AG20443 (cell line): ENCODE data around the gene GET4.
"Not testable (repeated sequence)": the region's sequence is repeated elsewhere in the genome, so short reads cannot be mapped to it uniquely, and the experiment has no call there.

ENCODE experiments used
- DNase-seq: peaks from one replicate; pipeline ENCODE4 v3.0.0; 2012; ENCODE audit warnings: low spot score, mixed read lengths

The GET4 gene

DNA sequence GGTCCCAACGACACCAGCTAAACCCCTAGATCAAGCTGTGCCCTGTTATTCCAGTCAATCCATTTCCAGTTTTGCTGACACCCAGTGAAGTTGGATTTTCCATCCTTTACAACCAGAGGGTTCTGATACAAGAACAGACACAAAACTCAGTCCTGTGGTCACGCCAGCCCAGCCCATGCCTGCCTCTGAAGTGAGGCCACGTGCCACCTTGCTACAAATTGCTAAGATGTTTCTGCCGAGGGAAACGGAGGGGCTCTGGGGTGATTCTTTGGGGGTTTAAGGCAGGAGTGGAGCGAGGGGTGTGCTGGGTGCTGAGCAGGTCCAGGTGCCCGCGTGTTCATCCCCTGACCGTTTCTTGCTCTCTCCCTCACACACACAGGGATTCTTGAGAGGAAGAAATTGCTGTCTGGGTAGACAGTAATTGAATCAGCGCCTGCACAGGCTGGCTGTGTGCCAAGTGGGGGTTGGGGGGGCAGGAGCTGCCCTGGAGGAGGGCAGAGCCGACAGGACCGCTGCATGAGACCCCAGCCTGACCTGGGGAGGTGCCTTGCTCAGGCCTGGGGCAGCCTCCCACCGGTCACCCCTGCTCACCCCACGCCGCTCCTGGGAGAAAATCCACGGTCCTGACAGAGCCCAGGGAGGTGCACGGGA lies 40.1 kb downstream of the GET4 start:
- DNase-seq: no peak

DNA sequence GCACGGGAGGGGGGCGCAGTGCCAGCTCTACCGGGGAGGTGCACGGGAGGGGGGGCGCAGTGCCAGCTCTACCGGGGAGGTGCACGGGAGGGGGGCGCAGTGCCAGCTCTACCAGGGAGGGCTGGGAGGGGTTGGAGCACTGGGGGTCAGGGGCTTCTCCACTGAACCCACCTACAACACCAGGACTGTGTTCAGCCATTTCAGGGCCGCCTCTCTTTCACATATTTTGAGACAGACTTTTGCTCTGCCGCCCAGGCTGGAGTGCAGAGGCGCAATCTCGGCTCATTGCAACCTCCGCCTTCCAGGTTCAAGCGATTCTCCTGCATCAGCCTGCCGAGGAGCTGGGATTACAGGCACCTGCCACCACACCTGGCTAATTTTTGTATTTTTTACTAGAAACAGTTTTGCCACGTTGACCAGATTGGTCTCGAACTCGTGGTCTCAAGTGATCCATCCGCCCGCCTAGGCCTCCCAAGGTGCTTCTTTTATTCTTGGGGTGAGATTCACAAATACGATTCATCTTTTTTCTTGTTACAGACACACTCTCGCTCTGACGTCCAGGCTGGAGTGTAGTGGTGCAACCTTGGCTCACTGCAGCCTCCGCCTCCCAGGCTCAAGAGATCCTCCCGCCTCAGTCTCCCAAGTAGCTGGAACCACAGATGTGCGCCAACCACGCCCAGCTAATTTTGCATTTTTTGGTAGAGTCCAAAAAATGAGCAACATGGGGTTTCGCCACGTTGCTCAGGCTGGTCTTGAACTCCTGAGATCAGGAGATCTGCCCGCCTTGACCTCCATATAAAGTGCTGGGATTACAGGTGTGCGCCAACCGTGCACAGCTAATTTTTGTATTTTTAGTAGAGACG lies 41.1 kb downstream of the GET4 start:
- DNase-seq: no peak

DNA sequence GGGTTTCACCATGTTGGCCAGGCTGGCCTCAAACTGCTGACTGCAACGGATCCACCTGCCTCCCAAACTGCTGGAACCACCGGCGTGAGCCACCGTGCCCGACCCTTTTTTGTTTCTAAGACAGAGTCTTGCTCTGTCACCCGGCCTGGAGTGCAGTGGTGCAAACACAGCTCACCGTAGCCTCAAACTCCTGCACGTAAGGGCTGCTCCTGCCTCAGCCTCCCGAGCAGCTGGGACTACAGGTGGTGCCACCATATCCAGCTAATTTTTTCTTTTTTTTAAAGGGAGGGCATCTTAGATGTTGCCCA lies 41.7 kb downstream of the GET4 start:
- DNase-seq: no peak

DNA sequence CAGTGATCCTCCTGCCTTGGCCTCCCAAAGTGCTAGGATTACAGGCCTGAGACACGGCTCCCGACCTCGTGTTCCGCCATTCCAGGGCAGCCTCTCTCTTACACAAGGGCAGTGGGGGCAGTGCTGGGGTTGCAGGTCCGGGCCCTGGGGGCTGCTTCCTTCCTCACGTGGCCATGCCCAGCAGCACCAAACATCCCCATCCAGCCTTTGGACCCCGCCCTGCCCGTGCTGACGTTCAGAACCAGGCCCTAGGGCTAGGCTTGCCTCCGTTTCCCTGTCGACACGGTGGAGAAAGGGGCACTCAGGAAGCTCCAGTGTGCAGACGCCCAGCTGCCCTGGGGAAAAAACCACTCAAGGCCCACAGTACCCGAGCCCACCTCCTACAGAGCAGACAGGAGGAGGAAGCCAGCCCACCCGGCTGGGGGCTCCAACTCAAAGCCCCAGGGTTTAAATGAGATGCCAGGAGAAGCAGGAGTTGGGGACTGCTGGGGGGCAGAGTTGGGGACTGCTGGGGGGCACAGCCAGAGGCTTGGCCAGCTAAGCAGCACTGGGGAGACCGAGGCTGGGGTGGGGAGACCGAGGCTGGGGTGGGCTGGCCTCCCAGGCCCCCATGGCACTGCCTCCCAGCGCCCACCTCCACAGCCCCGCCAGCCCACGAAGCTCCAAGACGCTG lies 42.2 kb downstream of the GET4 start:
- DNase-seq: no peak

DNA sequence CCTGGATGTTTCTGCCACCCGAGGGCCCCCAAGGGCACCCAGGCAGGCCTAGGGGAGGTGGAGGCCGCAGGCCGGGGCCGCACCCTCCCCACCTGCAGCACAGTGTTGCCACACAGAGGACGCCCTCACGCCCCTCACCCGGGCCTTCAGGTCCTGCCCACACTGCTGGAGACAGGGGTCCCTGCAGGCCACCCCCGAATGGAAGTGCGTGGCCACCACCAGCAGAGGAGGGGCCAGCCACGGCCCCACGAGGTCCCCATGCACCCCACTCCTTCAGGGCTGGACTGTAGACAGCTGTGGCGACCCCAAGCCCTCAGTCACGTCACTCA lies 42.7 kb downstream of the GET4 start:
- DNase-seq: no peak

DNA sequence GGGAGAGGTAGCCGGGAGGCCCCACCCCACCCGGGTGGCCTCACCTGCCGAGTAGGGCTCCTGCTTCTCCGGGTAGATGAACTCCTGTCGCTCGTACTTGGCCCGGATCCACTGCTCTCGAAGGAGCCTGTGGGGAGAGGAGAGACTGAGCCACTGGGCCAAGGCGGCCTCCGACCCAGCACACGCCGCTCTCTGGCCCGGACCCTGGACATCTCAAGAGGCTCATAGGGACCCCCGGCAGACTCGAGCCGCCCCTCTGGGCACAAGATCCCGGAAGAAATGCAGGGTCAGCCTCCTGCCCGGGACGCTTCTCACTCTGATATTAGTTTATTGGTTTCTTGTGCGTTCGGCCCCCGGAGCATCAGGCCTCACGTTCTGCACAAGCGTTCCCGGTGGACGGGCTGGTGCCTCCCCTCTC lies 43.6 kb downstream of the GET4 start:
- no peak for DNase-seq

DNA sequence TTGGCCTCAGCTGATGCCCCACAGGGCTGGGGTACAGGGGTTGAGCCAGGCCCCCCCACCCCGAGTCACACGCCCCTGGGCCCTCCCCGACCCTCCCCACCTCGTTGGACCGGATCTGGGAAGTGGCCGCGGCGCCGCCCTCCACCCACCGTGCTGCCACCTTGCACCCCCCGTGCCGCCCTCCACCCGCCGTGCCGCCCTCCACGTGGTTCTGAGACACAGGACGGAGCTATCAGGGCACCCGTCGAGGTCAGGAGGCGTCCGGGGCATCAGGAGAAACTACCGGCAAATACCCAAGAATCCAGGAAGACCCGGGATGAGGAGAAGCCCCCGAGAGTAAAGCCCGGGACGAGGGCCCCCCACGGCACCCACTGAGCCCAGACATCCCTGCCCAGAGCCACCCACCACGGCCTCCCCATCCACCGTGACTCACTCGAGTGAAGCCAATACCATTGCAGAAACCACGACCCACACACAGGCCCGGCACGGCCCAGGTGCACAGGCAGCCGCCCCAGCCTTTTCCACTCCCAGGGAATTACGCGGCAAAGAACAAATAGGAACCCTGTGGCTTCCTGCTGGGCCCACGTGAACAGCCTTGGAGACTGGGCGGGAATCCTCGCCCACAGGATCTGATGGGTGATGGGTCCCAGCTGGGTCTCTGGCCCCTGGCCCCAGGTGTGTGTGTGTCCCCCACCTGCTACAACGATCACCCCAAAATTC lies 44.2 kb downstream of the GET4 start:
- DNase-seq: no peak

DNA sequence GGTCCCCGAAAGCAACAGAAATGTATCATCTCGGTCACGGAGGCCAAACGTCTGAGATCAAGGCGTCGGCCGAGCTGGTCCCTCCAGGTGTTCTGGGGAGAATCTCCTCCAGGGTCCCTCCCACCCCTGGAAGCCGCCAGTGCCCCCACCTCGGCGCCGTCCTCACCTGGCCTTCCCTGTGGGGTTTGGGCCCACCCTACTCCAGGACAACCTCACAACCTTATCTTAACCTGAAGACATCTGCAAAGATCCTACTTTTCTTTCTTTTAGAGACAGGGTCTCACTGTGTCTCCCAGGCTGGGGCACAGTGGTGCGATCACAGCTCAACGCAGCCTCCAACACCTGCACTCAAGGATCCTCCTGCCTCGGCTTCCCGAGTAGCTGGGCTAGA lies 44.7 kb downstream of the GET4 start:
- DNase-seq: no peak

DNA sequence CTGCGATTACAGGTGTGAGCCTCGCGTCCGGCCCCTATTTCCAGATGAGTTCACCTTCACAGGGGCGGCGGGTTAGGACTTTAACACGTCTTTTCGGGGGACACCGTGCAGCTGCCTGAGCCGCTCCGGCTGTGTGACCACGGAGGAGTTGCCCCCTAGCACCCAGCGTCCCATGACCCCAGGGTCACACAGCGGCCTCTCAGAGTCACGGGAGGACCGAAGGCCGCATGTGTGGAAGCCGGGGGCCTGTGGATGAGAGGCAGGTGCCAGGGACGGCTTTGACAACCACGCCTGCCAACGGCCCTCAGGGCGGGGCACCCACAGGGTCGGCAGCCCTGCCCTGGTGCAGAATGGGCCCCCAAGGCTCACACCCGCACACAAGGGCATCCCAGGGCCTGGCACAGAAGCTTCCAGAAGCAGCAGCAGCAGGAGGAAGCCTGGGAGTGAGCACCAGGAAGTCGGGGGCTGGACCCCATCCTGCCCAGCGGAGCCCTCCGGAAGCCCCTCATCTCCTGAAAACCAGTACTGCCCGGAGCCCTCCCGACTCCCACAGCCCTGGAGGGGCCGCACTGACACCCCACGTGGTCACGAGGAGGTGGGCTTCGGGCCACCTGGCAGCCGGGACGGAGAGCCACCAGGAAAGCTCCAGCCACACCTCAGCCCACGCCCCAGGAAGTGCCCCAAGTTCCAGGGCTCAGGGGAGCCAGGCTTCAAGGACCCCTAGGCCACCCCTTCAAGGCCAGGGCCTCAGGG lies 45.4 kb downstream of the GET4 start:
- no peak for DNase-seq

DNA sequence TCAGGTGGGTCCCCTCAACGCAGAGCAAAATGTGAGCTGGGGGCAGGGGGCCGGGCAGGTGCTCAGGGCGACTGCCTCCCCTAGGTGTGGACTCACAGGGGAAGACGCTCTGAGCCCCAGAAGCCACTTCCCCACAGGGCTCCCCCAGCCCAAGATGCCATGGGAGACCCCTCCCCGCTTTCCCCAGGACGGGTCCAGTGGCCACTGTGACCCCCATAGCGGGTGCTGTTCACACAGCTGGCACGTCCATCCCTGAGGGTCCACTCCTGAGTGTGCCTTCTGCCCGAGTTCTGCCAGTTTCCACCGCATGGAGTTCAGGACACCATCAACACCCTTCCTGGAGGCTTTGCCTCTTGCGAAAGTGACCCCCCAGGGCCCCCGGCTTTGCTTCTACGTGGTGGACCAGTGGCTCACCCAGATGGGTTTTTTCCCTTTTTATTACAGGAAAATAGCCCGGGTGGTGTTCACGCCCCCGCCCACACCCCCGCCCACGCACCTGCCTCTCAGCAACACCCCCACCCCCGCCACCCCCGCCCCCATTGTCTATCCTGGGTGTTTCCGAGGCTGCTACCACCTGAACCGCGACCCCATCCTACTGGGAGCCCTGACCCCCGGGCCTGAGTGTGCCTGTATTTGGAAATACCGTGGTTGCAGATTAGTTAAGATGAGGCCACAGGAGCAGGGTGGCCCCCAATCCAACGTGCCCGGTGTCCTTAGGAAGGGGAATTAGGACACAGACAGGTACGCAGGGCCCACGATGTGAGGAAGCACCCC lies 46.2 kb downstream of the GET4 start:
- DNase-seq: no peak

DNA sequence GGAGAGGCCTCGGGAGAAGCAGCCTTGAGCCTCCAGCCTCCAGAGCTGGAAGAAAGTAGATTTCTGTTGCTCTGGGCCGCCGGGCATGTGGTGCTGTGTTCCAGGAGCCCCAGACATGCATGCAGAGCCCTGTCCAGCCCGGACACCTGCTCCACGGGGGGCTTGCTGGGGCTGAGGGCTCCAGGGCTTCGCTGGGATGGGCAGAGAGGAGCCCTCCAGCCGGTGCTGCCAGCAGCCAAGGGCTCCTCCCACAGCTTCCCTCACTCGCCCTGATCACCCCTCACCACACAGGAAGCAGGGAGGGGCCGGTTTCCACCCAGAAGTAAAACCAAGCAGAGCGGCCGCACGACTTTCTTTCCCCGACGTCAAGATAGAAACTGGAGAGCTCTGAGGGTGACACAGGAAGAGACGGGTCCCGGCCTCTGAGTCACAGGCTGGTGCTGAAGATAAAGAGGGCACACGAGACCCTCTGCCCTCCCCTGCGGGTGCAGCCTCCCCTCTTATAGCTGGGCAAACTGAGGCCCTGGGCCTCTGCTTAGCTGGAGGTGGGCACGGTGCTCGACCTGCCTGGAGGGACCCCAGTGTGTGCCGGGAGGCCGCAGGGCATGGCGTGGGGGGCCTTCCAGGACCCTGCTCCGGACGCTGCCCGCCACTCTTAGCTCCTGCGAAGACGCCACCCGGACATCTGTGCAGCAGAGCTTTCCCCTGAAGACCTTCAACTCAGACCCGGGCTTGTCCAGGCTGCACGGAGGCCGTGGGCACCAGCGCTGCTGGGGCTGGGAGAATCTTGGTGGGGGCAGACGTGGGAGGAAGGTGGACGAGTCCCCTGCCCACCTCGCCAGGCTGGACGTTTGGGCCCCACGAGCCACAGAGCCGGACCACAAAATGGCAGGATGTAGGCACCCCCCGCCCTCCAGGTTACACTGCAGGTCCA lies 47.0 kb downstream of the GET4 start:
- peak; percentile 49 for DNase-seq

DNA sequence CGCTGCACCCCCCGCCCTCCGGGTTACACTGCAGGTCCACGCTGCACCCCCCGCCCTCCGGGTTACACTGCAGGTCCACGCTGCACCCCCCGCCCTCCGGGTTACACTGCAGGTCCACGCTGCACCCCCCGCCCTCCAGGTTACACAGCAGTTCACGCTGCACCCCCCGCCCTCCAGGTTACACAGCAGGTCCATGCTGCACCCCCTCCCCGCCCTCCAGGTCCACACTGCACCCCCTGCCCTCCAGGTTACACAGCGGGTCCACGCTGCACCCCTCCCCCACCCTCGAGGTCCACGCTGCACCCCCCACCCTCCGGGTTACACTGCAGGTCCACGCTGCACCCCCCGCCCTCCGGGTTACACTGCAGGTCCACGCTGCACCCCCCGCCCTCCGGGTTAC lies 47.7 kb downstream of the GET4 start:
- DNase-seq: not testable (repeated sequence)

DNA sequence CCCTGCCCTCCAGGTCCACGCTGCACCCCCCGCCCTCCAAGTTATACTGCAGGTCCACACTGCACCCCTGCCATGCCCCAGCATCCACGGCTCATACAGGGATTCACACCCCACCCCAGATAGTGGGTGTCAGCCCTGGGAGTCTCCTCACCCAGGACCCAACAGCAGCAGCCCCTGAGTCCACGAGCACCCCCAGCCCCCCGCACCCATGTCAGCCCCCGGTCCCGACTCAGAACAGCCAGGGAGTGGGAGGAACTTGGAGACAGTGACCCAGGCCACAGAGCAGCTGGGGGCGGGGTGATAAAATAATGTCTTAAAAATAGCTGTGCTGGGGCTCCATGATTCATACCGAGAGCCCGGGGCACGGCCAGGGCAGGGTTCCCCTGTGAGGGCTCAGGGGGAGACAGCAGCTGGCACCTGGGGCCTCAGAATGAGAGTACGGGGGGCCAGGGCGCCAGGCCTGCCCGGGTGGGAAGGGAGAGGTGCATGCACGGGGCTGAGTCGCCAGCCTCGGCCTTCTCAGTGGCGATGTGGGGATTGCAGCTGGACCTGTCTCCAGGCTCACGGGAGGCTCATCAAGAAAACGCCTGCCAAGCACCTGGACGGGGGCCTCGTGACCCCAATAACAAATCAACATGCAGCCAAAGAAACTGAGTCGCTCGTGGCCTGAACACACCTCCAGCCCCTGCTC lies 48.3 kb downstream of the GET4 start:
- peak; percentile 50 for DNase-seq

DNA sequence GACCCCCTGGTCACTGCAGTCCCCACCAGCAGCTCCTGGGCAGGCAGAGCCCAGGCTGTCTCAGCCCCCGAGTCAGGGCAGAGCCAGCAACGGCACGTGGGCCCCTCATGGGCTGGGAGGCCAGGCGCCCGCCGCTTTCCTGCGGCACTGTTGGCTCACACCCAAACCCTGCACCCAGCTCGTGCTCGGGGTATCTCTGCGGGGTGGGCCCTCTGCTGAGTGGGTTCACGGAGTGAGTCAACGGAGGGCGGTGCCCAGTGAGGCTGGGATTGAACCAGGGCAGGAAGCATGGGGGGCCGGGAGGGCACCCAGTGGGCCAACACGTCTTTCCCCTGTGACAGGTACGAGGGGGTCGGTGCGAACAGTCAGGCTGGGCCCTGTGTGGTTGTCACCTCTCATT lies 49.2 kb downstream of the GET4 start:
- DNase-seq: no peak

DNA sequence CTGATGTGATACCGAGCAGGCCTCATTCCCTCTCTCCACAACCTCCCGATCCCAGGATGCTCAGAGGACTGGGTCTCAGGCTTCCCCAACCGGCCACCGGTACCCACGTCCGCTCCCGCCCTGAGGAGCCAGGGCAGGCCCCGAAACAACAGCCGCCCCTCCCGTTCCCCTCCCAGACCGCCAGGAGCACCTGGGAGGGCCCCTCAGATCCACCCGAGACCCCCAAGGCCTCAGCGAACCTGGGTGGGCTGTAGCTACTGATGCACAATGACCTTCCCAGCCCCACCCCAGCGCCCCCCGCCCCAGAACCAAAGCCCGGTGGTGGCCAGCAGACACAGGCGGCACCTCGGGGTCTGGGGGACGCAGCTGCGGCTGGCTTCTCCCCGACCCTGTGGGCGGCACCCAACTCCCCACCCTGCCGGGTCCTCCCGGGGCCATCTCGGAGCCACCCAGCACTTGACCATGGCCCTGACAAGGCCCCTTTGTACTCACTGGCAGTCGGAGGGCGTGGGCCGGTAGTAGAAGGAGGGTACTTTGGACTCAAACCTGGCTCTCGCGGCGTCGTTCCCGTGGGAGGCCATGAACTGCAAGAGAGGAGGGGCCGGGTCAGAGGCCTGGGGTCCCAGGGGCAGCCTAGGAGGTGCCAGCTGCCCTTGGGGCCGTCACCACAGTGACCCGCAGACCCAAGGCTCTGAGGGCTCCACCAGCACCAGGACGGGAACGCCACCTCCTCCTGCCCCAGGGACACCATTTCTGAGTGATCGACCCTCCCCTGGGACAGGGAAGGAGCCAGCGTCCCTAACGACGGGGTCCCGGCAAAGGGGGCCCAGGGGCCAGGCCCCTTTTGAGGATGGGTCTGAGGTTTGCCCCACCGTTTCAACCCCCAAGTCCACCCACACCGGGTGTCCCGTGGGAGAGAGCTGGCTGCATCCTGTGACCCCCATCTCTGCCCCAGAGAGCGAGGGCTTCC lies 50.0 kb downstream of the GET4 start:
- DNase-seq: no peak

DNA sequence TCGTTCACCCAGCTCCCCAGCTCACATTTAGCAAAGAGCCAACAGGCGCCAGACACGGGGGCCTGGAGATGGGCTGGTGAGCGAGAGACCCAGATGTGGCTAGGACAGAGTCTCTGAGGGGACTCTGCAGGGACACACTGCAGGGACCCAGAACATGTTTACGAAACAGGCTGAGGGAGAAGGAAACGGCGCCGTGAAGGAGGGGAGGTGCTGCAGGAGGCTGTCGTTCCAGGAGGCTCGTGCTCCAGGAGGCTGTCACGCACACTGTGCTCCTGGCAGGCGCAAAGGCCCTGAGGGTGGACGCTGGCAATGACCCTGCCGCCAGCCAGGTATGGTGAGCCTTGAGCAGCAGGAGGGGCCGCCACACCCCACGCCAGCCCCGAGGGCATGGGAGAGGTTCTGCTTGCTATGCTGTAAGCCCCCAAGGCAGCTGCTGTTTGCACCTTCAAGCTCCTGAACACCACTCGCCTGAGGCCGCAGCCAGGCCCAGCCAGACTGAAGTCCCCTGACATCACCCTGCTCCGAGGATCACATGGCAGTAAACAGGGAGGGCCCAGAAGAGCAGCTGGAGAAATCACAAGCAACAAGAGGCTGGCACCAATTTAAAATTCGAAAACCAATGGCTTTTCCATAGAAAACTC lies 50.8 kb downstream of the GET4 start:
- no peak for DNase-seq

DNA sequence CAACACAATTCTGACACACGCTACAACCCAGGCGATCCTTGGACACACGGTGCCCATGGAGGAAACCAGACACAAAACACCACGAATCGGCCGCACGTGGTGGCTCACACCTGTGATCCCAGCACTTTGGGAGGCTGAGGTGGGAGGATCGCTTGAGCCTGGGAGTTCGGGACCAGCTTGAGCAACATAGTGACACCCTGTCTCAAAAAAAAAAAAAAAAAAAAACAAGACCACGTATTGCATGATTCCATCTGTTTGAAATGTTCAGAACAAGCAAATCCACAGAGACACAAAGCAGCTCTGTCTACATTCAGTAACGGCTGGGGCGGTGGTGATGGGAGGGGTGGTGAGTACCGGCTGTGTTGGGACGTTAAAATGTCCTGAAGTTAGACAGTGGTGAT lies 53.0 kb downstream of the GET4 start:
- DNase-seq: no peak
